NT2/D1 (cell line): ENCODE measurements around the gene CANT1.

ENCODE experiments used
- SUZ12 ChIP-seq: IDR thresholded peaks from 2 replicates; pipeline ENCODE4 v1.6.1; 2011; ENCODE audit not compliant: insufficient read length, insufficient read depth; ENCODE audit errors: extremely low read depth
- YY1 ChIP-seq: IDR thresholded peaks from 2 replicates; pipeline ENCODE4 v1.6.1; 2011; ENCODE audit not compliant: insufficient read length, insufficient read depth

DNA sequence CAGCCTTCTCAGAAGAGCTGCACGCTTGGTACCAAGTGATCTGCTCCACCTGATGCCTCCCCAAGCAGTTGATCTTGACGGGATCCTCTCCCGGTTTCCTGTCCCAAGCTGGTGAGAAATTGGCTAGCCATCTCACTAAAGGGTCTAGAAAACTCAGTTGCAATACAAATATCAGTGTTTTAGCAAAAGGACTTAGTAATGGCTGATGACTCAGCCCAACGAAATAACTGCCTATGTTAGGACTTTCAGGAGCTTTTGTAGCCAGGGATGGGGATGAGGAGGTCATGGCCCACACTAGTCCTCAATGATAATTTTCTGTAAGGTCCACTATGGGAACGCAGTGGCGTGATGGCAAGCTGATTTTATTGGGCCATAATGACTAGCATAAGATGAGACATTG lies 41.7 kb upstream of the CANT1 start:
- TF ChIP-seq YY1 (no peak), SUZ12 (no peak)
